ENCODE results near the gene TULP4.

Gene TULP4

DNA sequence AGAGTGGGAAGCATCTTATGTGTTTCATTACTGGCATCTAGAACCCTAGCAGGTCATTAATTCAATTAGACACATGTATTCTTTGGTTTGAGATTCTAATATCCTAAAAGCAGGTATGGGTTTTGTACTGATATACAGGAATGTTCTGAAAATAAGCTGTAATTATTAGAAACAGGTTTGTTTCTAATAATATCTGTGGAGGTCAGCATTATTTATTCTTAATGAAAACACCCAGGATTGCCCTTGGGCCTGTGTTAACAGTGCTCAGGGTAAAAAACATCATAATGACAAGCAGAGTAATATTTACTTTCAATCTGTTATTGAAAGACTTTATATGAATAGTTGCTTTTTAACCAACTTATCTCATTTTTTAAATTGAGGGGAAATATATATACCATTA is 8.0 kb upstream of the TULP4 start:
- TF ChIP-seq Cebpa-rat (IDR thresholded peaks at IDR 0.05), result no peak
- Histone ChIP-seq H3K4me1 (no peaks in the 10 kb centered on the region), H3K4me3 (no peak overlapping the region), H3K4me2 (no peak overlapping the region), H3K27ac (no peak overlapping the region), H3K27me3 (no peaks in the 10 kb centered on the region), H4K20me1 (no peaks in the 10 kb centered on the region), H3K36me3 (peaks cover 43% of the 10 kb centered on the region), H3K9me3 (peaks cover 25% of the 10 kb centered on the region), H3K9ac (no peak overlapping the region)

DNA sequence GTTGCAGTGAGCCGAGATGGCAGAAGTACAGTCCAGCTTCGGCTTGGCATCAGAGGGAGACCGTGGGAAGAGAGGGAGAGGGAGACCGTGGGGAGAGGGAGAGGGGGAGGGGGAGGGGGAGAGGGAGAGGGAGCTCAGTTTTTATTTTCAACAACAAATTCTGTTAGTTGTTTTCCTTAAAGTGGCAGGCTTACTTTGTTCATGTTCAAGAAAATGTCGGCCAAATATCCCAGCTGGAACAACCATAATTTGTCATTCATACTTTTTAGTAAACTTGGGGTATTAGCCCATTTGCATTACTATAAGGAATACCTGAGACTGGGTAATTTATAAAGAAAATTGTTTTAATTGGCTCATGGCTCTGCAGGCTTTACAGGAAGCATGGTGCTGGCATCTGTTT is 2.5 kb upstream of the TULP4 start:
- no peak overlapping the region for H3K4me2 ChIP-seq
- no peak for TF ChIP-seq Cebpa-rat (IDR thresholded peaks at IDR 0.05)
- peaks cover 34% of the 10 kb centered on the region for H3K9me3 ChIP-seq
- no peak overlapping the region for H3K27ac ChIP-seq
- H3K9ac ChIP-seq, result no peak overlapping the region
- H3K4me1 ChIP-seq, result peaks cover 25% of the 10 kb centered on the region
- no peaks in the 10 kb centered on the region for H3K27me3 ChIP-seq
- H4K20me1 ChIP-seq, result peaks cover 16% of the 10 kb centered on the region; the same call in 1 of the 2 replicates
- no peak overlapping the region for H3K4me3 ChIP-seq
- H3K36me3 ChIP-seq, result peaks cover 65% of the 10 kb centered on the region

DNA sequence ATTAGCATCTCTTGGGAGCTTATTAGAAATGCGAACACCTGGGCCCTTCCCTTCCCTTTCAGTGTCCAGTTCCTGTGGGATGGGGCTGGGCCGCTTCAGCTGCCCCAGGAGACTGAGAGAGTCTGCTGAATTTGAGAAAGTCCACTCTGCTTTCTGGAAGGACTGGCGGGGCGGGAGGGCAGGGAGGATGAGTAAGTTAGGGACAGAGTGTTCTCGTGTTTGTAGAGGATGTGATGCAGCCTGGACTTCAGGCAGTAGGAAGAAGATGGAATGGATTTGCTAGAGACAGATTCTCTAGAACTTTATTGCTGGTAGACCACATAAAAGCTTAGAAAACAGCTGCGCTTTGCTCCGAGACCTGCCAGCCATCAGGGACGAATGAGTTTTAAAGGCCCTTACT is 1.1 kb upstream of the TULP4 start:
- Histone ChIP-seq H3K36me3 (peaks cover 68% of the 10 kb centered on the region), H3K9ac (no peak overlapping the region), H3K4me2 (no peak overlapping the region), H3K4me3 (no peak overlapping the region), H3K27ac (no peak overlapping the region), H3K27me3 (no peaks in the 10 kb centered on the region), H3K4me1 (peaks cover 25% of the 10 kb centered on the region), H4K20me1 (peaks cover 16% of the 10 kb centered on the region; the same call in 1 of the 2 replicates), H3K9me3 (peaks cover 38% of the 10 kb centered on the region)
- TF ChIP-seq Cebpa-rat (IDR thresholded peaks at IDR 0.05), result no peak

DNA sequence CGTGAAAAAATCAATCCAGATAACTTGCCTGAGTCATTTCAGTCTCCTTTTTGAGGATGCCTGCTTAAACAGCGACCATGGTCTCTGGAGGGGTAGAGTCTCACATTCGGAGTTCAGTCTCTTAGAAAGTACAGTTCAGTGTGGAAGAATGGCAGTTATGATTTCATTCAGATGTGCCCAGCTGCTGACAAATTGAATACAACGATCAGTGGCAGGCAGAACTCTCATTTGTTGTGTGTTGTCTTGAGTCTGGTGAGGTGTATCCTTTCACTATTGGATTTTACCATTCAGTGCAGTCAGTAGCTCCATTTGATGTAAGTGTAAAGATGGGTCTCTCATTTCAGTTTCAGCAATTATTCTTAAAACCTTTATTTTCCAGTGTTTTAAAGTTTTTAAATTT is 639 bp upstream of the TULP4 start:
- H3K4me2 ChIP-seq, result no peak overlapping the region
- no peaks in the 10 kb centered on the region for H3K27me3 ChIP-seq
- no peak overlapping the region for H3K9ac ChIP-seq
- no peak overlapping the region for H3K4me3 ChIP-seq
- H3K27ac ChIP-seq, result no peak overlapping the region
- peaks cover 16% of the 10 kb centered on the region; the same call in 1 of the 2 replicates for H4K20me1 ChIP-seq
- peaks cover 38% of the 10 kb centered on the region for H3K9me3 ChIP-seq
- peaks cover 68% of the 10 kb centered on the region for H3K36me3 ChIP-seq
- H3K4me1 ChIP-seq, result peaks cover 25% of the 10 kb centered on the region
- no peak for TF ChIP-seq Cebpa-rat (IDR thresholded peaks at IDR 0.05)

DNA sequence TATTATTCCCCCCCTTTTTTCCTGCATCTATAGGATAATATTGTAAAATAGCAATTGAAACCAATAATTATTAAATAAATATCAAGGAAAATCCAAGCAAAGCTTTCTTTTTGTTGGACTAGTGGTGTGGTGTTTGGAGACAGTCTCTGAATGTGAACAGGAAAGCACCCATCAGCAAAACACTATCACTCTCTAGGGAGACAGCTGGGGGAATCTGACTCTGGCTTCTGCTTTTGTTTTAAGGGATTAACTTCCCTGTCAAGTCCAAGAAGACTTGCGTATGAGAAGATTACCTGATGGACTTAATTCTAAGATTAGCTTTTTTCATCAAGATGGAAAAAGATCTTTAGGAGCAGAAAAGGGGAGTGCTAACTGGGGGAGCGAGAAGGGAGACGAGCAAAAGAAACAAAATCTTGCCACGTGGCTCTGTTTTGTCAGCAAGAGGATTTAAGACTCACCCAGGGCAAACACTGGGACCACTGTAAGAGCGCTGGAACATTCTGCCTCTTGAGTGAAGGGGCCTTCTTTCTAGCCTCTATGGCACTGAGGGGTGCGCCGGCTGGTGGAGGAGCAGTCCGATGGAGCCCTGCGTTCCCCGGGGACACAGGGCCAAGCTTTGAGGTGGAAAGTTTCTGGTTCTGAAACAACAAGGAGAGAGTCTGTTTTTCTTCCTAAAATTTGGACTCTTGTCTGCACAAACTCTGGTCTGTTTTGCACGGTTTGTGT is 570 bp downstream of the TULP4 start:
- Histone ChIP-seq H3K4me1 (peaks cover 25% of the 10 kb centered on the region), H3K27ac (no peak overlapping the region), H3K4me2 (peak overlapping the region; percentile 43), H3K4me3 (no peak overlapping the region), H3K27me3 (no peaks in the 10 kb centered on the region), H3K9me3 (peaks cover 30% of the 10 kb centered on the region), H3K9ac (no peak overlapping the region), H4K20me1 (peaks cover 16% of the 10 kb centered on the region; the same call in 1 of the 2 replicates), H3K36me3 (peaks cover 65% of the 10 kb centered on the region)
- TF ChIP-seq Cebpa-rat (IDR thresholded peaks at IDR 0.05), result no peak

DNA sequence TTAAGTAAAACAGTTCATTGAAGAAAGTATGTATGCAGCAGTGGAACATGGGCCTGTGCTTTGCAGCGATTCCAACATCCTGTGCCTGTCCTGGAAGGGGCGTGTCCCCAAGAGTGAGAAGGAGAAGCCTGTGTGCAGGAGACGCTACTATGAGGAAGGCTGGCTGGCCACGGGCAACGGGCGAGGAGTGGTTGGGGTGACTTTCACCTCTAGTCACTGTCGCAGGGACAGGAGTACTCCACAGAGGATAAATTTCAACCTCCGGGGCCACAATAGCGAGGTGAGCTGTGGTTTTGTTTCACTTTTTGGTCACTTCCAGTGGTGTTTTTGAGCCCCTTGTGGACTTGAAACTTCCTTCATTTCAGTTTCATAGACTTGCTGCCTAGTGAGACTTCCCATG is 1.7 kb downstream of the TULP4 start:
- peaks cover 25% of the 10 kb centered on the region for H3K4me1 ChIP-seq
- H3K27me3 ChIP-seq, result no peaks in the 10 kb centered on the region
- H3K4me2 ChIP-seq, result peak overlapping the region; percentile 8; the same call in 1 of the 2 replicates
- no peak overlapping the region for H3K9ac ChIP-seq
- peaks cover 30% of the 10 kb centered on the region for H3K9me3 ChIP-seq
- no peak for TF ChIP-seq Cebpa-rat (IDR thresholded peaks at IDR 0.05)
- no peak overlapping the region for H3K27ac ChIP-seq
- peaks cover 27% of the 10 kb centered on the region; the same call in 1 of the 2 replicates for H4K20me1 ChIP-seq
- peaks cover 65% of the 10 kb centered on the region for H3K36me3 ChIP-seq
- no peak overlapping the region for H3K4me3 ChIP-seq

DNA sequence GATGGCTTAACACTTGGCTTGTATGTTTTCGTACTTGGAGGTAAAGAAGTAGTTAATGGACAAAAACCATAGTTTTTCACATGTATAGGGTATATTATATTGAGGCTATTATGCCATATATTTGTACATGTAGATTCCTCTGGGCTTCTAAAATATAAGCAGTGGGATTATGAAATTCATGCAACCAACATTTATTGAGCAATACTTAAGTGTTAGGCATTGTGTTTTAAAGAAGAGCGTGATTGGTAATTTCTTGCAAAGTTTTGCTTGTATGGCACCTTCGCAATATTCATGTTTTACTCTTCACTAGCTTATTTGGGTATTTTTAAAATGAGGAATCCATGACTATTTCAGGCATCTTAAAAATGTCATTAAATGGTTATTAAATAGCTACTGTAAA is 2.5 kb downstream of the TULP4 start:
- no peak overlapping the region for H3K9ac ChIP-seq
- peaks cover 34% of the 10 kb centered on the region; the same call in 1 of the 2 replicates for H4K20me1 ChIP-seq
- peaks cover 25% of the 10 kb centered on the region for H3K4me1 ChIP-seq
- TF ChIP-seq Cebpa-rat (IDR thresholded peaks at IDR 0.05), result no peak
- no peak overlapping the region for H3K4me3 ChIP-seq
- H3K9me3 ChIP-seq, result peaks cover 30% of the 10 kb centered on the region
- H3K36me3 ChIP-seq, result peaks cover 65% of the 10 kb centered on the region
- H3K27me3 ChIP-seq, result no peaks in the 10 kb centered on the region
- no peak overlapping the region for H3K27ac ChIP-seq
- H3K4me2 ChIP-seq, result no peak overlapping the region

DNA sequence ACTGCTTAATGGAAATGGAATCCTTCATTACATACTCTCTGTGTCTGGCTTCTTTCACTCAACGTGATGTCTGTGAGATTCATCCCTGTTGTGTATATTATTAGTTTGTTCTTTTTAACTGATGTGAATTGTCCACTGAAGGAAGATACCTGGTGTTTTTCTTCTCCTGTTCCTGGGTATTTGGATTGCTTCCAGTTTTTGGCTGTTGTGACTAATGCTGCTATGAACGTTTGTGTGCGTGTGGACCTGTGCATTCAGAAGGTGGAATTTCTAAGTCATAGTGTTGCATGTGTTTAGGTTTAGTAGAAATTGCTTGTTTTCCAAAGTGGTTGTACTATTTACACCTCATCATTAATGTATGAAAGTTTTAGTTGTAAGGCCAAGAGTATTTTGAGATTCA is 3.8 kb downstream of the TULP4 start:
- no peak overlapping the region for H3K27ac ChIP-seq
- no peak overlapping the region for H3K4me3 ChIP-seq

DNA sequence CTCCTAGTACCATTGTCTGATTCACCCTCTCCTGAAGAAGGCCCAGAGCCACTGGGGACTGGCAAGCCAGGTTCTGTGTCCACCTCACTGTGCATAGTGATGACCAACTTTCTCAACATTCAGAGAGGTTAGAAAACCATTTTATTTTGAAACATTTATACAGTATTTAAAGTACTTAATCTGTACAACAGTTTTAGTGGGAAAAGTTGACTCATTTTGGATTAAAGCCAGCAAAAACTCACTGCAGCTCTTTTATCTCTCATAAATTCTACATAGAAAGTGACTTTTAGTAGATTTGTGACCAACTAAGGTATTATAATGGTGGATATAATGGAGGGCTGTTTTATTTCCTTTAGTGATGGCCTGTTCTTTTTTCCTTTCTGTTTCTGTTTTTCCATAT is 9.7 kb downstream of the TULP4 start:
- no peak for TF ChIP-seq Cebpa-rat (IDR thresholded peaks at IDR 0.05)
- no peak overlapping the region for H3K27ac ChIP-seq
- H3K9ac ChIP-seq, result no peak overlapping the region
- peaks cover 10% of the 10 kb centered on the region; the same call in 1 of the 2 replicates for H3K4me1 ChIP-seq
- peaks cover 5% of the 10 kb centered on the region for H3K9me3 ChIP-seq
- no peaks in the 10 kb centered on the region for H3K27me3 ChIP-seq
- H3K4me2 ChIP-seq, result no peak overlapping the region
- H3K4me3 ChIP-seq, result no peak overlapping the region
- H3K36me3 ChIP-seq, result peaks cover 19% of the 10 kb centered on the region
- peaks cover 76% of the 10 kb centered on the region for H4K20me1 ChIP-seq

More for the DNA sequence above, 3.8 kb downstream of the TULP4 start:
- Histone ChIP-seq H3K4me1 (peaks cover 25% of the 10 kb centered on the region), H3K9me3 (peaks cover 24% of the 10 kb centered on the region), H3K9ac (no peak overlapping the region), H3K4me2 (no peak overlapping the region), H3K36me3 (peaks cover 61% of the 10 kb centered on the region), H4K20me1 (peaks cover 43% of the 10 kb centered on the region; the same call in 1 of the 2 replicates), H3K27me3 (no peaks in the 10 kb centered on the region)
- TF ChIP-seq Cebpa-rat (IDR thresholded peaks at IDR 0.05), result no peak

DNA sequence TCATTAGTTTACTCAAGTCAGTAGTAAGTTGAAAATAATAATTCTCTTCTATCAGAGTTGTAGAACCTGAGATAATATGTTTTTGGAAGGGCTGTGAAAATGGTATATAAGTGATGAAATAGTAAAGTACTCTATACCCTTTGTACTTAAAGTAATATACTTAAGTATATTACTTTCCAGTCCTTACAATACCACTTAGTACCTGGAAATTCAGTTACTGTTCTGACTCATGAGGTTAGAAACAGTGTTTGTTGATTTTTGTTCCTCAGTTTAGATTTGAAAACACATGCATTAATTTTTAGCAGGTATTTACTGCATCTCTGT is 10.1 kb downstream of the TULP4 start:
- no peak for TF ChIP-seq Cebpa-rat (IDR thresholded peaks at IDR 0.05)
- Histone ChIP-seq H3K36me3 (peaks cover 18% of the 10 kb centered on the region), H3K4me1 (peaks cover 10% of the 10 kb centered on the region; the same call in 1 of the 2 replicates), H3K9ac (no peak overlapping the region), H4K20me1 (peaks cover 78% of the 10 kb centered on the region), H3K4me2 (no peak overlapping the region), H3K27ac (no peak overlapping the region), H3K27me3 (no peaks in the 10 kb centered on the region), H3K9me3 (0 out of 2 replicates have a peak, but pooled peaks cover 5% of the 10 kb centered on the region), H3K4me3 (no peak overlapping the region)
